GM04503 (cell line): ENCODE data around the gene RPS2.
"Not testable (repeated sequence)": the region's sequence is repeated elsewhere in the genome, so short reads cannot be mapped to it uniquely, and the experiment has no call there.

Source experiments
- DNase-seq: peaks from one replicate; pipeline ENCODE4 v3.0.0-alpha.2; 2012; ENCODE audit warnings: low read depth

RPS2 gene

DNA sequence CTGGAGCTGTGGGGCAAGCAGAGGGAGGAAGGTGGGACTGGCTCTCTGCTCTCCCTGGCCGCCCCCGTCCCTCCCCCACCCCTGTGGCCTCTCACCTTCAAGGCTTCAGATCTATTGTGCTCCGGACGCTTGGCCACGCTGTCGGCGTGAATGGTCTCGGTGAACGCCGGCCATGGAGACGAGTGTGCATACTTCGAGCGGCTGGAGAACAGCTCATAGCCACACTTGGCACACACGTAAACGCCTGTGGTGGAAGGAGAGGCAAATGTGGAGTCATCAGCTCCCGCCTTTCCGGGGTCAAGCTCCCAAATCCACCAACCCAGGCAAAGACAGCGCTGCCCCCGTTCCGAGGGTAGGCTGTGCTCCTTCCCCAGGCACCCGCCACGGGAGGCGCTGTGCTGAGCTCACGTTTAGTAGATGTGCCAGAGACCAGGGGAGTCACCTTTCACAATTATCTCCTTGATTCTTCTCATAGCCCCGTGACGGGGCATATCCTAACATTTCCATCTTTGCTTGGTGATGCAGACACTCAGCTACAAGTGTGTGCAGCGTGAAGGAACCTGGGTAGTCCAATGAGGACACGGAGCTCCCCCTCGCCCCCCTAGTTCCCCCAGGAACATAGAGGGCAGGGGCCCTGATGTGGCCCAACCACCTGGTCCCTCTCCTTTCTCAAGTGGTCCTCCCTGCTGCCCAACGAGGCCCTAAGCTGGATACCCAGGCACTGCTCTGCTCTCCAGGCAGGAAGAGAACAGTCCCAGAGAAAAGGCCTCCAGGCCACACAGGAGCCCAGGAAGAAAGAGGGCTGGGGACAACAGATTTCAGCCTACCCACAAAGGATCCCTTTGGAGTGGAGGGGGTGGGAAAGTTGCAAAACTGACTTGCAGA, 23.2 kb downstream of the RPS2 start:
- DNase-seq: no peak

GRCh38 chr16:1940273-1941161, 24.1 kb downstream of the RPS2 start:
- DNase-seq: no peak

DNA sequence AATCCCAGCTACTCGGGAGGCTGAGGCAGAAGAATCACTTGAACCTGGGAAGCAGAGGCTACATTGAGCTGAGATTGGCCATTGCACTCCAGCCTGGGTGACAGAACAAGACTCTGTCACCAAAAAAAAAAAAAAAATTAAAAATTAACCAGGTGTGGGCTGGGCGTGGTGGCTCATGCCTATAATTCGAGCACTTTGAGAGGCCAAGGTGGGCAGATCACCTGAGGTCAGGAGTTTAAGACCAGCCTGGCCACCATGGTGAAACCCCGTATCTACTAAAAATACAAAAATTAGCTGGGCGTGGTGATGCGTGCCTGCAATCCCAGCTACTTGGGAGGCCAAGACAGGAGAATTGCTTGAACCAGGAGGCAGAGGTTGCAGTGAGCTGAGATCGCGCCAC, 24.8 kb downstream of the RPS2 start:
- DNase-seq: not testable (repeated sequence)

DNA sequence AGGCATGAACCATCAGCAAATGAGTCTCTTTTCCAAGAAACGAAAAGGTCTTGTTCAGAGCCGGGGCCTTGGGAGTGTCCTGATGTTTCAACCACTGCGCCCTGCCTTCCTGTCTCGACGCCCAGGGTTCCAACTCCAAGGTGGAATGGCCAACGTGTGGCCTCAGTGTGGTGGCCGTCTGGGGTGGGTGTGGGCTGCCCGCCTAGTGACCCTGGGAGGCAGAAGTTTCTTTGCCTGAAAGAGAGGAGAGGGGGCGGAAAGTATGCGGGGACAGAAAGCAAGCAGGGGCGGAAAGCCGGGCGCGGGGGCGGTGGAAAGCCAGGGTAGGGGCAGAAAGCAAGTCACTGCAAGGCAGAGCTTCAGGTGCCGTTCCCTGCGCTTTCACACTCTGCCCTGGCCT, 25.7 kb downstream of the RPS2 start:
- no peak for DNase-seq

- no peak for DNase-seq
Observed at GRCh38 chr16:1938316-1938715, 26.3 kb downstream of the RPS2 start.

GRCh38 chr16:1936945-1937479, 27.6 kb downstream of the RPS2 start:
- DNase-seq: no peak

- no peak for DNase-seq
Observed at GRCh38 chr16:1933097-1933661, 31.4 kb downstream of the RPS2 start.

- DNase-seq: no peak
Observed at GRCh38 chr16:1932050-1933028, 32.3 kb downstream of the RPS2 start.

DNA sequence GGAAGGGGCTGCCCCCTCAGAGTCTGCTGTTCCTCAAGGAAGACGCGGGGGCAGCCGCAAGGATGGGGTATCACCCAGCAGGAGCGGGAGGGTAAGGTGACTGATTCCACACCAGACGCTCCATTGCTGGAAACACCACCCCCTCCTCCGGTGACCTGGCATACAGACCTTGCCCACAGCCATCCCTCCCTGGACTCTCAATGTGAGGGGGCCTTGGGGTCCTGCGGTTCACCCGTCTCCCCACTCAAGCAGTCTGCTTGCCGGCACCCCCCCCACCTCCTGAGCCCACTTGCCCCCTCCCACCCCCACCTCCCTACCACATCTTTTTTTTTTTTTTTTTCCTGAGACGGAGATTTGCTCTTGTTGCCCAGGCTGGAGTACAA, 34.3 kb downstream of the RPS2 start:
- DNase-seq: no peak

DNA sequence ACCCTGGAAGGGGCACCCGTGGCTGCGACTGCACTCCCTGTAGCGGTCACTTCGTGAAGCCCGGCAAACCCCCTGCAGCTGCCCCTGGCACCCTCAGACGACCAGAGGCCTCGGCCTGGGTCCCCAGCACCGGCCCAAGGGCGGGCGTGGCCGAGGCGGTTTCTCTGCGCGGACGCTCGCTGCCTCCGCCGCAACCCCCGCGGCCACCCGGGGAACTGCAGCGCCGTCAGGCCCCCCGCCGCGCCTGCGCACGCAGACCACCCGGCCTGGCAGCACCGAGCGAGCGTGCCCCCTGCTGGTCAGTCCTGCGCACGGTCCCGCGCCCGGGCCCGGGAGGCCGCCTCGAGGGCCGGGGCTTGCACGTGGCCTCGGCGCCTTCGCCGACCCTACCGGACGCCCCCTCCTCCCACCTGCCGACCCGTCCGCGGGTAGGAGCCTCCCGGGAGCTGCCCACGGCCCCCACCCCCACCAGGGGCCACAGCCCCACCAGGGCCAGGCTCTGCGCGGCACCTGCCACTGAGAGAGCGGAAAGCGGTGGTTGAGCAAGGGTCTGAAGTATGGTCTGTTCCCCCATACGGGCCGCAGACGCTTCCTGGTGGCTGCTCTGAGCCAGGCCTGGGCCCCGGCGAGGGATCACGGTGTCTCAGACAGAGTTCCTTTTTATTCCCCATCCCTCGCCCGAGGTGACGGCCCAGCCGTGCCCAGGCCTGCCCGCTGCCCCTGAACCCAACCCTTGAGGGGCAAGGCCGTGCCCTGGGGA, 34.9 kb downstream of the RPS2 start:
- DNase-seq: no peak

- no peak for DNase-seq
Observed at GRCh38 chr16:1929105-1929504, 35.5 kb downstream of the RPS2 start.

- DNase-seq: no peak
Observed at GRCh38 chr16:1926271-1926670, 38.4 kb downstream of the RPS2 start.

GRCh38 chr16:1924095-1924494, 40.5 kb downstream of the RPS2 start:
- DNase-seq: no peak

DNA sequence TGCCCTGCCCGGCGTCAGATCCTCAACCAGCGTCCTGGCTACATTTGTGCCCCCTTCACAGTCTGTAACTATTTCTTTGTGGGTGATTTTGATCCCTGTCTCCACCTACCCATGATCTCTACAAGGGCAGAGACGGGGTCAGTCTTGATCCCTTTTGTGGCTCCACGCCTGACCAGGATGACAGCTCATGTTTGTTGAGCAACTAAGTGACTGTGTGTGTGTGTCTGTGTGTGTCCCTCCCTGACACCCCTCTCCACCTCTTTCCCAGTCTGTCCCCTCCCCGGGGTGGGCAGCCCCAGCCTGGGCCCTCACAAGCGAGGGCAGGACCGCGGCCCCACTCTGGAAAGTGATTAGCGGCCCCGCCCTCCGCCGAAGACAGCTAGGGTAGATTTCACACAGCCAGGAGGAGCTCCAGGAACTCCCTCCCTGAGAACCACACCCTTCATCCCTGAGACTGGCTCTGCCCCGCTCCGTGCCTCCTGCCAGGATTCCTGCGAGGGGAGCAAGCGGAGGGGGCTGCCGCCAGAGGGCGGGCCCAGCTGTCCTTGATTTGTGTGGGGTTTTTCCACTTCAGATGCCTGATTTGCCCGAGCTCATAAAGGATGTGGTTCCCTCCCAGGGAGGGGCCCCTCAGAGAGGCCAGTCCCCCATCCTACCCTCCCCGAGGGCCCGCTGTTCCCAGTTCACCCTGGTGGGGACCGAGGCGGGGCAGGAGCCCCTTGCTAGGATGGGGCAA, 41.2 kb downstream of the RPS2 start:
- no peak for DNase-seq

- no peak for DNase-seq
Observed at GRCh38 chr16:1922357-1922756, 42.3 kb downstream of the RPS2 start.

DNA sequence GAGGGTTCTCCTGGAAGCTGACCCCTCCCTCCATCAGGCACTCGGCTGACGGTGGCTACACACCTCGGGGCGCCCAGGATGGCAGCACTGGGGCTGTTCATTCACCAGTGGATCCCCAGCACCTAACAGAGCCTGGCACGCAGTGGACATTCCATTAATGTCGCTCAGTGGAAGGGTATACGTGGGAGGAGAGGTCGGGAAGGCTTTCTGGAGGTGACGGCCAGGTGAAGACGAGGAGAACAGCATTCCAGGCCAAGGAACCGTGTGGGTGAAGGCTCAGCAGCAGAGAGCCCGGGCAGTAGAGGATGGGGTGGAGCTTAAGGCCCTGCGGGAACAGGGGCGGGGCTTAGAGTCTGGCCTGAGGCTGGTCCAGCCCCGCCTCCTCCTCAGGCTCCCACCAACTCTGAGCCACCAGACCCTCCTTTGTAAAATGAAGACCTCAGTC, 43.9 kb downstream of the RPS2 start:
- DNase-seq: no peak

DNA sequence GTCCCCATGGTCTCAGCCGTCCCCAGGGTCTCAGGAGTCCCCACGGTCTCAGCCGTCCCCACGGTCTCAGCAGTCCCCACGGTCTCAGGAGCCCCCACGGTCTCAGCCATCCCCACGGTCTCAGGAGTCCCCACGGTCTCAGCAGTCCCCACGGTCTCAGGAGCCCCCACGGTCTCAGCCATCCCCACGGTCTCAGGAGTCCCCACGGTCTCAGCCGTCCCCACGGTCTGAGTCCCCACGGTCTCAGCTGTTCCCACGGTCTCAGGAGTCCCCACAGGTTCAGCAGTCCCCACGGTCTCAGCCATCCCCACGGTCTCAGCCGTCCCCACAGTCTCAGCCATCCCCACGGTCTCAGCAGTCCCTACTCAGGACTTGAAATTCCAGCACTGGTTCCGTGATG, 44.5 kb downstream of the RPS2 start:
- not testable (repeated sequence) for DNase-seq

- no peak for DNase-seq
Observed at GRCh38 chr16:1919327-1919998, 45.2 kb downstream of the RPS2 start.
